Fibroblast of skin of left biceps (primary cell): ENCODE data around the gene AP3B2.
"Not testable (repeated sequence)": the region's sequence is repeated elsewhere in the genome, so short reads cannot be mapped to it uniquely, and the experiment has no call there.

Experiments
- DNase-seq, 2 experiments: peaks; one replicate each; pipeline ENCODE4 v3.0.0-alpha.2; 2013; ENCODE audit warnings: low read depth in 2 of 2

Gene AP3B2

GRCh38 chr15:82648257-82649103 lies 61.2 kb downstream of the AP3B2 start:
- no peak for DNase-seq

DNA sequence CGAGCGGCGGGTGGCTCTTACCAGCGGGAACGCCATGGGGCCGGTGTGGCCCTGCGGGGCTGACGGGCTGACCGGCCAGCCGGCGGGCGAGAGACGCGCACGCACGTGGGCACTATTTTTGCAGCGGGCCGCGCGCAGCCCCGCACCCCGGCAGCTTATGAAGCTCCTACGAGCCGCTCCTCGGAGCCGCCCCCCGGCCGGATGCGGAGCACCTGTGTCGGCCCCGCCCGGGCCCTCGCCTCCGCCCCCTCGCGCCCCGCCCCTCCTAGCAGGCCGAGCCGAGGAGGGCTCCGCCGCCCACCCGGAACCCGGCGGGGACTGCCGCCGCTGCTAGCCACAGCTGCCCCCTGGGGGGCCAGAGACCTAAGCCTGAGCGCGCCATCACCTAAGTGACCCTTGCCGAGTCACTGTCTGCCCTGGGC lies 61.8 kb downstream of the AP3B2 start:
- no peak for DNase-seq

- peak; percentile 0 to 2 for DNase-seq
Observed at GRCh38 chr15:82647045-82647834, 62.4 kb downstream of the AP3B2 start, which contains the start of gene CPEB1. Gene CPEB1, minus strand, starts transcription at chr15:82647363. Its CDS starts 18,904 bp downstream, at chr15:82628459.

DNA sequence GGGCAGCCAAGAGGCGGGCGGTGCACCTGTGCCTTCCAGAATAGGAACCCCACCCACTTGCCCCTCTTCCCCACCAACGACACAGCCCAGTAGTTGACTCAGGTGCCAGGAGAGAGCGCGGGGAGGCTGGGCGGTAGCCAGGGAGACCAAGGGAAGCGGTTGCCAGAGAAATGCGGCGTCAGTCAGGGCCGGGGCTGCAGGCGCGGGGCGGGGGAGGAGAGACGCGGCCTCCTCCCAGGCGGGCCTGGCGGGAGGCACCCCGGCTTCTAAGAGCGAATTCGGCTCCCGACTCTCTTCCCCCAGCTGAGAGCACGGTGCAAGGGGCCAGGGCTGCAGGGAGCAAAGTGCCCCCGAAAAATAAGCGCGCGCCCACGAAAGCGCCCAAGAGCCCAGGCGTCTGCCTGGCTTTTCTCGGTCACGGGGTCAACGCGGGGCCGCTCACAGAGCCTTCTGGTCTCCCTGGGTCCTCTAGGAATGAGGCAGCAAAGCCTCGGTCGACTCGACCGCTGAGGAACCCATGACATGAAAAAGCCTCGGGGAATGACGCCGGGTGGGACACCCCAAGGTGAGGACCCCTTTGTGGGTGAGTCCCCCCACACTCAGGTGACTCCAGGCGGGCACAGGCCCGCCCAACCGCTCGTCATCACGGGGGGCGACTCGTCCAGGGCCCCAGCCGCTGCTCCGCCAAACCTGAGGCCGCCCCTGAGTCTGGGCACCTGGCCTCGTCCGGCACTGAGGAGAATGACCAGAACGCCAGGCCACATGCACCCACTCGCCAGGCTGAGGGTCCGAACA lies 63.2 kb downstream of the AP3B2 start:
- DNase-seq: no peak

DNA sequence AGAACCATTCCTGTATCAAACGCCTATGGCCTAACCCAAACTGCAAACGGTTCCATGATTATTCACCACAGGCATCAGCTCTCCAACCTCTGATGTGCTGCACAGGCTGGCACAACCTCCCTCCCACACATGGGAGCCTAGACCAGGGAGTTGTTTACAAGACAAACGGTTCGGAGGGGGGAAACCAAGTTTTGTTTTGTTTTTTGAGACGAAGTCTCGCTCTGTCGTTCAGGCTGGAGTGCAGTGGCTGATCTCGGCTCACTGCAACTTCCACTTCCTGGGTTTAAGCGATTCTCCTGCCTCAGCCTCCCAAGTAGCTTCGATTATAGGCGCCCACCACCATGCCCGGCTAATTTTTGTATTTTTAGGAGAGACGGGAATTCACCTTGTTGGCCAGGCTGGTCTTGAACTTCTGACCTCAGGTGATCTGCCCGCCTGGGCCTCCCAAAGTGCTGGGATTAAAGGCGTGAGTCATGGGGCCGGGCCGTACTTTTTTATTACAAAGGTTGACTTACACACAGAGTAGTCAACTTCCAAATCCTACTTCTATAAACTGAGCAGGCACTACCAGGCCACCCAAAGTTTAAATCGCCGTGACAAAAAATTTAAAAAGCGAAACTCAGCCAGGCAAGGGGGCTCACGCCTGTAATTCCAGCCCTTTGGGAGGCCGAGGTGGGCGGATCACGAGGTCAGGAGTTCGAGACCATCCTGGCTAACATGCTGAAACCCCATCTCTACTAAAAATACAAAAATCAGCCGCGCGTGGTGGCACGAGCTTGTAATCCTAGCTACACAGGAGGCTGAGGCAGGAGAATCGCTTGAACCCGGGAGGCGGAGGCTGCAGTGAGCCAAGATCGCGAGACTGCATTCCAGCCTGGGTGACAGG lies 64.5 kb downstream of the AP3B2 start:
- DNase-seq: not testable (repeated sequence)

- no peak for DNase-seq
Observed at GRCh38 chr15:82643992-82644391, 65.7 kb downstream of the AP3B2 start.

GRCh38 chr15:82642656-82643055 lies 67.0 kb downstream of the AP3B2 start:
- no peak for DNase-seq

- no peak for DNase-seq
Observed at GRCh38 chr15:82641129-82641798, 68.4 kb downstream of the AP3B2 start.

- DNase-seq: no peak
Observed at GRCh38 chr15:82640672-82641071, 69.0 kb downstream of the AP3B2 start.

DNA sequence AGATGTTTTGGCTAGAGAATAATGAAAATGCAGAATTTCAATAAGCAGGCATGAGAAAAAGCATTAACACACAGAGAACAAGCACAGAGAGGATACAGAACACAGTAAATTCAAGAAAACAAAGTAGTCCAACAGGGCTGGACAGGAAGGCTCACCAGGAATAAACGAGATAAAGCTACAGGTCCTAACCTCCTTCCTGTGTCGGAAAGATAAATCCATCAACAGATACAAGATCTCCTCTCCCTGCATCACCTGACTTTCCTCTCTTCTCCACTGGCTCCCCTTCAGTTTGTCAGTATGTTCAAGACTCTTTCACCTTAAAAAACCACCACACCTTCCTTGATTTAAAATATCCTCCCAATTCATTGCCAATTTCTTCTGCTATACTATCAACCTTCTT lies 73.9 kb downstream of the AP3B2 start:
- no peak for DNase-seq

DNA sequence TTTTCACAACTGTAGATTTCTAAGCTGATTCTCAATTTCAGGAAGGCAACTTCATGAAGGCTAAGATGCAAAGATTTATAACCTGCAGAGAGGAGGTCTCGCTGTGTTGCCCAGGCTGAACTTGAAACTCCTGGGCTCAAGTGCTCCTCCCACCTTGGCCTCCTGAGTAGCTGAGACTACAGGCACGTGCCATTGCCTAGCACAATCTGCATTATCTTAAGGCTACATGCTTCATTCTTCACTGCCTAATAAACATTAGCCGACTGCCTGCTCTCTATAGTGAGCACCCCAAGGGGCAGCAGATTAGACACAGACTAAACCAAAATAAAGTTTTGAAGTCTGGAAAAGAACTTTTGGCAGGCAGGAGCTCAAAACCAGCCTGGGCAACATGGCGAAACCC lies 79.6 kb downstream of the AP3B2 start:
- DNase-seq: no peak

DNA sequence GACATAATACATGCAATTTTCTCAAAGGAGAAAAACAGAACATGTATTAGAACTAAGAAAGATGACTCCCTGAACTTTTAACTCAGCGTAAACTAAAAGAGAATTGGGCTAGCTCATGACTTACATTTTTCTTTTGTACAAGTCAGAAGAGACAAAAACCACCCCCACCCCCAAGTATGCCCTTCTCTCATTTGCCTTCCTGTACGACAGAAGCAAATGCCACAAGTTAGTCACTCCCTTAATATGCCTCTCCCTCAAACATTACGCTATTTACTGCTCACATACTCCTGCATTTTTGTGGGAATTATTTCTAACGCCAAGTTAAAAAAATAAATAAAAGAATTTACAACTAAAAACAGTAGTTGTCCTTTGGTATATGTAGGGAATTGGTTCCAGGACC lies 84.5 kb downstream of the AP3B2 start:
- no peak for DNase-seq

GRCh38 chr15:82624438-82624837 lies 85.2 kb downstream of the AP3B2 start:
- DNase-seq: no peak

DNA sequence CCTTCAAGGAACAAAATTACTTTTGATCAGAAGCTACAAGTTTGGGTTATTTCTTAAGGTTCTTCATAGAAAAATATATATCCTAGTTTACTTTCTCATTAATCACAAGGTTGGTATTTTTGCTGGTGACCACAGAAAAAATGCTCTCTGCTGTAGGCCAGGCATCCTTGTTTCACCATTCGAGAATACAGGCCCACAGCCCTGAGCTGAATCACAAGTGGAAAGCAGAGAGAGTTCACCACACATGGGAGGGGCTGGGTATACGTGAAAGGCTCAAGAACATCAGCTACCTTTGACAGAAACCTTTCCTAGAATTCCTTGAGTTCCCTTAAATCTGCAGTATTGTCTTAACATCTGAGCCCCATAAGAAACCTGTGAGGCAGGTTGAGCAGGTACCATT lies 85.7 kb downstream of the AP3B2 start:
- no peak for DNase-seq

DNA sequence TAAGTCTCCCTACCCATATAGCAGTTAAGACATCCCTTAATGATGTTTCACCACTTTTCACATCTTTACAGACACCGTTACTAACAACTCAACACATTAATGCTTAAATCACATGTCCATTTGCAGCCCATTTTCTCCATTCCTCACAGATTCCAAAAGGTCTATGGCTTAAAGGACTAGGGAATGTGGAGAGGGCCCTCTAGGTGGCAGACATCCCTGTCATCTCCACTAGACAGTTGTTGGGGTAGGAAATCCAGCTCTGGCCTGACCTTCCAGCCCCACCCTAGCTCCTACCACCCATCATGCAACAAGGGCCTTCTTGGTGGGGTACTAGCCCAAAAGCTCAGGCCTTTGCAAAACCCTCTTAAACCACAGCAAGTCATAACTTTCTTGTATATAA lies 87.7 kb downstream of the AP3B2 start:
- no peak for DNase-seq

GRCh38 chr15:82613747-82614146 lies 95.9 kb downstream of the AP3B2 start:
- no peak for DNase-seq

- no peak for DNase-seq
Observed at GRCh38 chr15:82611348-82611747, 98.3 kb downstream of the AP3B2 start.
